Stimulated activated CD4-positive, alpha-beta T cell treated with anti-CD3 and anti-CD28 coated beads, TNF-alpha, amount 100 ng/mL, for 1 hour (primary cell): Measurements from ENCODE around the gene MAMDC4.
"Not testable (repeated sequence)": the region's sequence is repeated elsewhere in the genome, so short reads cannot be mapped to it uniquely, and the experiment has no call there.

Experiments
- DNase-seq, 3 donors: peaks; one replicate each; pipeline ENCODE4 v3.0.0-alpha.2; 2020; ENCODE audit warnings: low read depth in 3 of 3, low spot score in 1 of 3

MAMDC4 gene

GRCh38 chr9:136851941-136852663 is at the start of gene MAMDC4:
Gene MAMDC4 (plus strand): TSS chr9:136852346. CDS start chr9:136852417, 71 bp downstream.
- no peak for DNase-seq

DNA sequence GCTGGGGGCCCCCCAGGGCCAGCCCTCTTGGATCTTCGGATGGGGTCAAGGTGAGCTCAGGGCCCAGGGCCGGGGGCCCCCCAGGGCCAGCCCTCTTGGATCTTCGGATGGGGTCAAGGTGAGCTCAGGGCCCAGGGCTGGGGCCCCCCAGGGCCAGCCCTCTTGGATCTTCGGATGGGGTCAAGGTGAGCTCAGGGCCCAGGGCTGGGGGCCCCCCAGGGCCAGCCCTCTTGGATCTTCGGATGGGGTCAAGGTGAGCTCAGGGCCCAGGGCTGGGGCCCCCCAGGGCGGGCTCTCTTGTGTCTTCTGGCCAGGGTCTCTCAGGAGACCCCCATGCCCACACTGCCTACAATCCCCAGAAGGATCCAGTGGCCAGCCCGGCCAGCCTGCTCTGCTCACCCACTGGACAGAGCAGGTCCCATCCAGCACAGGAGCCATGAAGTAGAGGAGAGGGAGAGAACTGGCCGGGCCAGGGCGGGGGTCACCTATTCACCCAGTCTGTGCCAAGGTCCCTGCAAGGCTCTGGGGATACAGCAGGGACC is 49.1 kb upstream of the MAMDC4 start:
- DNase-seq = not testable (repeated sequence)

GRCh38 chr9:136803551-136804508 is 48.3 kb upstream of the MAMDC4 start:
- no peak for DNase-seq

GRCh38 chr9:136804509-136805206 is 47.5 kb upstream of the MAMDC4 start:
- DNase-seq = no peak

DNA sequence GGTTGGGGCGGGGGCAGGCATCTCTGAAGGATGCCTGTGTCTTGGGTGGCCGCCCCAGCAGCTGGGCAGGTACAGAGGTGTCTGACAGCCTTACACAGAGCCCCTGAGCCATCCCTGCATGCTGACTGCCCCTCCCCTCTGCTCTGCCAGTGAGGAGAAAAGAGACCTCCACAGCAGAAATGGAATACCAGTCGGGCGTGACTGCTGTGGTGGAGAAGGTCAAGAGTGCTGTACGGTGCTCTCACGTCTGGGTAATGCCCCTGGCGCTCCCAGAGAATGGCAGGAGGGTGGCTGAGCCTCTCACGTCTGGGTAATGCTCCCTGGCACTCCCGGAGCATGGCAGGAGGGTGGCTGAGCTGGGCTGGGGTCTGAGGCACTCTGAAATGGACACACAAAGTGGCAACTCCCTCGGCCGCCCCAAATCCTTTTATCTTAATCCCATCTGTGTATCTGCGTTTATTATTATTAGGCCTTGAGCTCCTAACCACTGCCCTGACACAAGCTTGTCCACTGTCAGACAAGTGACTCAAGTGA is 46.9 kb upstream of the MAMDC4 start:
- no peak for DNase-seq

DNA sequence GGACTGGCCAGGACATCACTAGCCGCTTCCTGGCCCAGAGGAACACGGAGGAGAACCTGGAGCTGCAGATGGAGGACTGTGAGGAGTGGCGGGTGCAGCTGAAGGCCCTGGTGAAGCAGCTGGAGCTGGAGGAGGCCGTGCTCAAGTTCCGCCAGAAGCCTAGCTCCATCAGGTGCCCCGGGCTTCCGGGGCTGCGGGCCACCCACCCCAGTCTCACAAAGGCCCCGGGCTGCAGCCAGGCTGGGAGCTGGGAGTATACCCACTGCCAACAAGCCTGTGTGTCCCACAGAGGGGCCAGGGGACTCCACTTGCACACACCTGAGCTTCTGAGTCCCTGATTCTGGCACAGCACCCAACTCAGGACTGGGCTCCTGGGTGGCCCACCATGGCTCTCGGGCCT is 46.1 kb upstream of the MAMDC4 start:
- DNase-seq = no peak

DNA sequence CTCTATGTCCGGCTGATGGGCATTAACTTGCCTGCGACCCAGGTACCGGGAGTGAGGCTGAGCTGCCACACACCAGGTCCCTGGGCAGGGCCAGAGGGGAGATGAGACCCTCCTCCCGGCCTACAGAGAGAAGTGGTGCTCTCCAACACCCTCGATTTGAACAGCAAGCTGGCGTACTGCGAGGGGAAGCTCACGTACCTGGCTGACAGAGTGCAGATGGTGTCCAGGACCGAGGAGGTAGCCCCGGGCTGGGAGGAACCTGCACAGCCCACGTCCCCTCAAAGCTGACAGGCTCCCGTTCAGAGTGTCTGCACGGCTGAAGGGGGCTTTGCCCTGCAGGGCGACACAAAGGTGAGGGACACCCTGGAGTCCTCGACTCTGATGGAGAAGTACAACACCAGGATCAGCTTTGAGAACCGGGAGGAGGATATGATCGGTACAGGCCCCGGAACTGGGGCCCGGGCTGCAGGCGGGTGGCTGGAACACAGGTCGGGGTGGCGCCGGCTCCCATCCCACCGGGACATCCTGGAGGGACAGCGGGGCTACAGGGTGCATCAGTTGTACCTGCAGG is 45.4 kb upstream of the MAMDC4 start:
- no peak for DNase-seq

DNA sequence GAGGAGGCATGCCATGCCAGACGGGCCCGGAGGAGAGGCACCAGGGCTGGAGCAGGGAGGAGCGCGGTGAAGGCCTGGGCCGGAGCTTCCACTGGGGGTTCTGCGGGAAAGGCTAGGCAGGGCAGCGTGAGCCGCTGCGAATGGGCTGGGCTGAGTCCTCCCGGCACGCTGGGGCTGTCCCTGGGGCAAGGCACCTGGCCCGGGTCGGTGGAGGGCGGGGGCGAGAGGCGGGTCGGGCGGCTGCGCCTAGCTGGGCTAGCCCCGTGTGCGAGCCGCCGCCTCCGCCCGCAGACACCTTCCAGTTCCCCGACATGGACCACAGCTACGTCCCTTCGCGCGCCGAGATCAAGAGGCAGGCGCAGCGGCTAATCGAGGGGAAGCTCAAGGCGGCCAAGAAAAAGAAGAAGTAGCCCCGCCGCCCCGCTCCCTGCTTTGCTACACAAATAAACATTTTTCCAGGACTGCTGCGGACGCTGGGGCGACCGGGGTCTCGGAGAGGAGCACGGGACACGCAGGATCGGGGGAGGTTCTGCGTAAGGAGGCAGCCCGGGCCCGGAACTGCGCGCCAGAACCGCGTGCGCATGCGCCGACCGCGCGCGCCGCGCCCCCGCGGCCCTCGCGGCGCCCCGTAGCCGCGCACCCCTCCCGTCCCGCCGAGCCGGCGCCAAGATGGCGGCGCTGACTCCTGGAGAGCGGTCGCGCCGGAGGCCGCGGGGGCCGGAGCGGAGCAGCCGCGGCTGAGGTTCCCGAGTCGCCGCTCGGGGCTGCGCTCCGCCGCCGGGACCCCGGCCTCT is 44.7 kb upstream of the MAMDC4 start, which contains the start of gene RABL6:
Gene RABL6, plus strand, starts transcription at position 668 of the 794 bp plus-strand sequence. CDS start 249 bp downstream, outside the sequence.
- peak; percentile 57 to 76 (median 74) for DNase-seq

- peak in 2 of 3 donors; percentile 30 to 40 for DNase-seq
Observed at GRCh38 chr9:136808075-136808805, 43.9 kb upstream of the MAMDC4 start.

DNA sequence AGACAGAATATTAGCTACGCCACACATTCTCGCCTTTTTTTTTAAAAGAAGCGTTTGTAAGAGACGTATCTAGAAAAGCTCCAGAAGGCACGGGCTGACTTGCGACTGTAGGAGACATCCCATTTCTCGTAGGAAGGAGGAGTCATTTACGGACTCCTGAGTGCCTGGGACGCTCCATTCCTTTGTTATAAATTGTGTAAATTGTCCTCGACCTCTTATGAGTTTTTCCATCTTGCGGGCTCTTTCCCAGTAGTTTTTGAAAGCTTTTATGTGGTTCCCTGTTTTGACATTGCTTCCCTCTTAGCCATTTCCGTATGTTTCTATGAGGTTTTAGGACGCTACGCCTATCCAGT is 43.4 kb upstream of the MAMDC4 start:
- no peak for DNase-seq

- no peak for DNase-seq
Observed at GRCh38 chr9:136814725-136815421, 37.3 kb upstream of the MAMDC4 start.

- DNase-seq = no peak
Observed at GRCh38 chr9:136815422-136815782, 36.7 kb upstream of the MAMDC4 start.

DNA sequence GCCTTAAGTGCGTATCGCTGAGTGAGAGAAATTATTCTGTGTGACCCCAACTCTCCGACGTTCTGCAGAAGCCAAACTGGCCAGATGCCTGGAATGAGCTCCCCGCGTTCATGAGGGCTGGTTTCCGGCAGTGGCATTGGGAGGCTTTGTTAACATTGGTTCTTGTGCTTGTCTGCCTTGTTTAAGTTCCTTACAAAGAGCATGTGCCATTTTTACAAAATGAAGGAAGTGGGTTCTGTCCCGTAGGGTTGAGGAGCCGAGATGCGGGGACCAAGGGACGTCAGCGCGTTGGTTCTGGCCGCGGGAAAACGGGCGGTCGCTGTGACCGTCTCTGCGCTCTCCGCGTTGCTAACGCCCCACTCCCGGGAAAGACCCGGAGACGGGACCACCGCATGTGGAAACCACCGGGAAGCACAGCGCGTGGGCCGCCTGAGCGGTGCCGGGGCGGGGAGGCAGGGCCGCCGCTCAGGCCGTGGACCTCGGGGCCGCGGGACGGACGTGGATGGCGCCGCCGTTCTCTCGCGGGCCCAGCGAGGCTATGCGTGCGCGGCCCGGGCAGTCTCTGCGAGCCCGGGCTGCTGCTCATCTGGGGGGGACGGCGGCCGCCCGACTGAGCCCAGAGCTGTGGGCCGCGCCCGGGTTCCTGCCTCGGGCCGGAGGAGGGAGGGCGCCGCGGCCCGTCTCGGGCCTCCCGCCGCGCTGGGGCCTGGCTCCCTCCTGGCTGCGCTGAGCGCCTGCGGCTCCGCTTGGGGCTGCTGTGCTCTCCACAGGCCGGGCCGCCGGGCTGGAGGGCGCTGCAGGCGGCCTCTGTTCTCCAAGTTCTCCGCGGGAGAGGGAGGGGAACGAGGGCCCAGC is 30.9 kb upstream of the MAMDC4 start:
- no peak for DNase-seq

DNA sequence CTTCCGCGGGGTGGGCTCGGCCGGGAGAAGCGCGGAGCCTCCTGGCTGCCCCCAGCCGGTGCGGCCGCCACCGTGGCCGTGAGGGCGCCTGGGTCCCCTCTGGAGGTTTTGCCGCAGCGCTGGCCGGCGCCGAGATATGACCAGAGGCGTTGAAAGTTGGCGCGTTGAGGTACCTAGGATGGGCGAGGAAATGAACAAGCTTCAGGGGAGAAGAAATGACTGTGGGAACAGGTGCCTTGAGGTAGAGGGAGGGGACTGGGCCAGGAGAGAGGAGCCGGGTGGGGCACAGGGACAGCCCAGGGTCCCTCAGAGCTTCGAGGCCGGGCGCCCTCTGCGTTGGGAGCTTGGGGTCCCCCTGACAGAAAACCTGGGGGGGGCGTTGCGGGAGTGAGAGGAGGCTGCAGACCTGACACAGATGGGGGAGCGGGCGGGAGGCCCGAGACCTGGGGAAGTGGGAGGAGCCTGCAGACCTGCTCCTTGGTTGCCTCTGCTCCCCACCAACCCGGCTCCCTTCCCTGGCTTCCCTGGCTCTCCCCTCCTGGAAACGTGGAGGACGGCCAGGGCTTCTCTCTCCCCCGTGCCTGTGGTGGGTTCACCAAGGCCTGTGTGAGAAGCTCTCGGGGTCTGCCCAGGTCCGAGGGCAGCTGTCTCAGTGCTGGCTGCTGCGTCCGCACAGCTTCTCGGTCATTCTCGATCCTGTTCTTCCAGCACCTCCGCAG is 30.2 kb upstream of the MAMDC4 start:
- DNase-seq = no peak

- no peak for DNase-seq
Observed at GRCh38 chr9:136823136-136824046, 28.8 kb upstream of the MAMDC4 start.
